GM18519 (cell line): ENCODE measurements around the gene RIMS4.

Experiments
- ATAC-seq: cut with Tn5 transposase; IDR thresholded peaks from one replicate; pipeline ENCODE4 v1.9.1; 2021; ENCODE audit warnings: mild to moderate bottlenecking, moderate library complexity; ENCODE audit not compliant: unreplicated experiment, low FRiP score

The RIMS4 gene

DNA sequence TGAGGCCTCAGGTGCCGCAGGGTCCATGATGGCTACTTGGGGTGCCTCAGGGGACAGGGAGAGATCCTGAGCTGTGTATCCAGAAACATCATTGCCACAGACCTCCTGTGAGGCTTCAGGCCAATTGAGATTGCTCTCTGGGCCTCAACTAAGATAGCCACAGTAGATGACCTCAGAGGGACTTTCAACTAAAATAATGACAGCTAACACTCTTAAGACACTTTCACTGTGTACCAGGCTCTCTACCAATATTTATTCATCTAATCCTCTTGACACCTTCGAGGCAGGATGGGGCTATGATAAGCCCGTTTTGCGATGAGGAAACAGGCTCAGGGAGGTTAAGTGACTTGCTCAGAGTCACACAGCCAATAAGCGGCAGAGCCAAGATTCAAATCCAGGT is 10.7 kb downstream of the RIMS4 start:
- no peak for ATAC-seq

DNA sequence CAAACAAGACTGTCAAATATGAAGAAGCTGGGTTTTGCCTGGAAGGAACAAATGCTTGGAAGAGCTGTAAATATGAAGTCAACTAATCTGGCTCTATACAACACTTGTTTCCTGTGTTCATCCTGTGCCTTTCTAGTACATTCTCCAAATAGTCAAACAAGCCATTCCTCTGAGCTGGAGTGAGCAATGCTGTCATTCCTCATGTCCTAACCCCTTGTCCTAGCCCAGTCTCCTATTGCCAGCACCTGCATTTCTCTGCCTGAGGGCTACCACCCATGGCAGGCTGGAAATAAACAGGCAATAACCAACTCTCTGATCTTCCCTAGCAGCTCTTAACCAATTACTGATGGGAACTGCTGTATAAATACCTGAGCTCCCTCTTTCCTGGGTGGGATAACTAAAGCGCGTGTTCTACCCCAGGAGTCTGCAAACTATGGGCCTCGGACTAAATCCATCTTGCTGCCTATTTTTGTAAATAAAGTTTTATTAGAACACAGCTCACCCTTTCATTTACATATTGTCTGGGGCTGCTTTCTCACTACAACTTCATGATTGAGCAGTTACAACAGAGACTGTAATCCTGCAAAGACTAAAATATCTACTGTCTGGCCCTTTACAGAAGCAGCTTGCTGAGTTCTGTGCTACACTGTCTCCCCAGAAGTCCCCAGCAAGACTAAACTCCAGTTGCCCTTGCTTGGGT is 13.4 kb downstream of the RIMS4 start:
- ATAC-seq, result no peak

DNA sequence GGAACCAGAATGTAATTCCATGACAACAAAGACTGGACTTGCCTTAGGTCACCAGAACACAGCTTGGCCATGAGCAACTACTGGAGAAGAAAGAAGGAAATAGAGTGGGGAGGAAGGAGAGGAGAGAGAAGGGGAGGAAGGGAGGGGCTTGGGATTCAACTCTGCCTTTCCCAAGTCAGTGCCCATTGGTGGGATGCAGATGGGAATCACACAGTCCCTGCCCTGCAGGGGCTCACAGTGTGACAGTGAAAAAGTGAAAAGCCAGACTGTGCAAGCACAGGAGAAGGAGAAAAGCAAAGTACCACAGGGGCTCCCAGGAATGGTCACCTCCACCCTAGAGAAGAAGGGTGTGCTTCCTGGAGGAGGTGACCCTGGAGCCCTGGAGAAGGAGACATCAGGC is 14.0 kb downstream of the RIMS4 start:
- no peak for ATAC-seq

DNA sequence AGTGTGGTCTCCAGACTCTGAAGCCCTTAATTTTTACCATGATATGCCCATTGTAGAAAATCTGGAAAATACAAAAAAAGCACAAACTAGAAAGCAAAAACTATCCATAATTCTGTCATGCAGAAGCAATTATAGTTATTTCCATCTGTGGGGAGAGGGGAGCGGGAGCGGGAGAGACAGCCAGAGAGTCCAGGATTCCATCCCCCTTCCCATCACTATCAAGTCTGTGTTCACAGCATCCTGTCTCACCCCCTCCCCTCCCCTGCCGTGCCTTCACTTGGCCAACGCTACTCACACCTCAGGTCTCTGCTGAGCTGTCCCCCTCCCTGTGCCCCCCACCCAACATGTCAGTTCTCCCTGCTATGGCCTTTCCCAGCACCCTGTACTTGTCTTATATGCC is 14.5 kb downstream of the RIMS4 start:
- no peak for ATAC-seq

DNA sequence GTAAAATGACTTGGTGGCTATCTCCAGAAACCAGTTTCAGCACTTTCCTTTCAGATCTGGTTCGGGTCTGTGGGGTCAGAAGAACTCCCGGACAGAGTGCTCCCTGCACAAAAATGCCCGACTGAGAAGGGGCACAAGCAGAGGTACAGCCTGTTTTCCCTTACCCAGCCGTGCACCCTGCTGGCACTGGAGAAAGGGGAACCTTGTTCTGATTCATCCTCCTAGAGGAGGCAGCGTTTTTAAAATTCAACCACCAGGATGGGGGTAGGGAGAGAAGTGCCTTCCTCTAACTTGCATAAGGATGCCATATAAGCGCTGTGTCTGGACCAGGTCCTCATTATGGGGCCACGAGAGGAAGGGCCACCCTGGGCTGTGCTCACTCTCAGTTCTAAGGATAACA is 17.6 kb downstream of the RIMS4 start:
- ATAC-seq, result no peak

DNA sequence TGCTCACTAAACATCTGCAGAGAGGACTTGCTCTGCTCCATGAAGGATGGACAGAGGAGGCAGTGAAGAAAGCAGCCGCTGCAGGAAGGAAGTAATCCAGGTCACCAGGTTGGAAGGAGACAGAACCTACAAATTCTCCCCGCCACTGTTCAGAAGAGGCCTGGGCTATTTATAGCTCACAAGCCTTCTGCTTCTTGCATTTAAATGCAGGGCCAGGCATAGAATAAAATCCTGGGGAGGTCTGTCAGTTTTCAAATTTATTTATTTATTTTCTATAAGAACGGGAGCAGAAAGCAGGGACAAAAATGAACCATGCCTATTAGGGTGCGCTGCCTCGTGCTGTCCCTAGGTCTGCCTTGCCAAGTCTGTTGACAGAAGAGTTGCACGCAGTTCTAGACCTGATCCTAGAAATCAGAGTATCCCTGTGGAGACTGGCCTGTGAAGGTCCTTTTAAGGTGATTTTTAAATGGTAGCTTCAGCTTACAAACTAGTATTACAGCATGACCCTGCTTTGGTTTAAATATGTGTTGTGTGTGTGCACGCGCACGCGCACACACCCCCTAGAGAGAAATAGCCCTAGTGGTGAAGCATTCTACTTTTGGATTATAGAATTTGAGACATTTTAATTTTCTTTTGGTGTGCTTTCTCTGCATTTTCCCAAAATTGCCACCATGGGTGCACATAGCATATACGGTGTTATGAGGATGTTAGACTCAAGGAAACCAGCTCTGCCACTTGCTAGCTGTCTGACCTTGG is 19.5 kb downstream of the RIMS4 start:
- ATAC-seq, result no peak

DNA sequence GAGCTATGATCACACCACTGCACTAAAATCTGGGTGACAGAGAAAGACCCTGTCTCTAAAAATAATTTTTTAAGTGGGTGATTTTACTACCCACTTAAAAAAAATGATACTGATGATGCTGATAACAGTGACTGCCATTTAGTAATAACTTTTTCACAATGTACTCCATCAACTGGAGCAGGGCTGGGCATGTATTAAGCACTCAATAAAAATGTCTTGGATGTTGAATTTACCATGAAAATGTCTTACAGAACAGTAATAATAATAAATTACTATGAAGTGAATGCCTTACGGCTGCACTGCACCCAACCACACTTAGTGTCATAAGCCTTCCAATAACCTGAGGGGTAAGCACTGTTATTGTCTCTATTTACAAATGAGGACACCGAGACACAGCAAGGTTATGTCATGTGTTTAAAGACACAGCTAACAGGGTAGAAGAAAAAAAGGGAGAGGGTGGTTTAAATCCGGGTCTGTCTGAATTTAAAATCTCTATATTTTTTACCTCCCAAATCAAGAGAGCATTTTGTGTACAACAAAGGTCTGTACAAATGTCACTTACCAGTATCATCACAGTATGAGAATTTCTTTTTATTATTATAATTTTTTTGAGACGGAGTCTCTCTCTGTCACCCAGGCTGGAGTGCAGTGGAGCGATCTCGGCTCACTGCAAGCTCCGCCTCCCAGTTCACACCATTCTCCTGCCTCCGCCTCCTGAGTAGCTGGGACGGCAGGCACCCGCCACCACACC is 21.5 kb downstream of the RIMS4 start:
- ATAC-seq, result no peak

DNA sequence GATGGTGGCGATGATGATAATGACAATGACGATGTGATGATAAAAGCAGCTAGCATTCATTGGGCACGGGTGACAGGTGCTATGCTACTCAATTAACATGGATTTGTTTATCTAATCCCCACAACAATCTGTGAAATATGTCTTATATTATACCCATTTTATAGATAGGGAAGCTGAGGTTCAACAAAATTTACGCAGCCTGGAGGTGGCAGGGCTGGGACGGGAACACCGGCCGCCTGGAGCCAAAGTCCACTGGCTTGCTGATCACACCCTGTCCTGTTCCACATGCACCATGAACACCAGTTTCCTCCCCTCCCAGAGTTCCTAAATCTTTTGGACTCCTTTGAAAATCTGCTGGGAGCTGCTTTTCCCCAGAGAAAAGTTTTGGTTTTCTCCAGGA is 23.0 kb downstream of the RIMS4 start:
- ATAC-seq, result no peak

- no peak for ATAC-seq
Observed at GRCh38 chr20:44785768-44786167, 24.6 kb downstream of the RIMS4 start.

DNA sequence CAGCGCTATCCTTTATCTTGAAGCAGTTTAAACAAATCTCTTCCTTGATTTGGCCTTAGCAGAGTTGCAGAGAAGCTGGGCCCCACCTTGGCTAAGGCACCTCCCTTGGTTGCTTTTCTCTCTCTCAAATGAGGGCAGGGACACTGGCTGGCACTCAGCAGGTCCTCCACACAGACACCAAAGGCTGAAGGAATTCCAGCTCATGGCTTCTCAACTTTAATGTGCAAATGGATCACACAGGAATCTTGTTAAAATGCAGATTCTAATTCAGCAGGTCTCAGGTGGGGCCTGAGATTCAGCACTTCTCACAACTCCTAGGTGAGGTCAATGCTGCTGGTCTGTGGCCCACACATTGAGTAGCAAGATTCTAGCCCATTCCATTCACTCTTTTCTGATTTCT is 25.7 kb downstream of the RIMS4 start:
- no peak for ATAC-seq

DNA sequence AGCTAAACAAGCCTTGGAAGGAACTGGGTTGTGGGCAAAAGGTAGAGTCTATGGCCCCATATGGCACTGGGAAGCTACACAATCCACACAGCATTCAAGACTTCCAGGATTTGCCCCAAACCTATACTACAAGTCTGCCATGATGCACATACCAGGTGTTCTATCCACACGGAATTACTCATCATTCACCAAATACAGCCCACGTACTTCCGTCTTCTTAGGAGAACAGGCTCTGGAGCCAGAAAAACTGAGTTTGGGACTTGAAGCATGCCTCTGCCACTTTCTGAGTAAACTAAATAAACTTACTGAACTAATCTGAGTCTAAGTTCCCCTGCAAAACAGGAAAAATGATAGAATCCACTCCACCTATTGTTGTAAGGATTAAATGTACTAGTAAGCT is 28.6 kb downstream of the RIMS4 start:
- no peak for ATAC-seq

- no peak for ATAC-seq
Observed at GRCh38 chr20:44781118-44781517, 29.2 kb downstream of the RIMS4 start.

DNA sequence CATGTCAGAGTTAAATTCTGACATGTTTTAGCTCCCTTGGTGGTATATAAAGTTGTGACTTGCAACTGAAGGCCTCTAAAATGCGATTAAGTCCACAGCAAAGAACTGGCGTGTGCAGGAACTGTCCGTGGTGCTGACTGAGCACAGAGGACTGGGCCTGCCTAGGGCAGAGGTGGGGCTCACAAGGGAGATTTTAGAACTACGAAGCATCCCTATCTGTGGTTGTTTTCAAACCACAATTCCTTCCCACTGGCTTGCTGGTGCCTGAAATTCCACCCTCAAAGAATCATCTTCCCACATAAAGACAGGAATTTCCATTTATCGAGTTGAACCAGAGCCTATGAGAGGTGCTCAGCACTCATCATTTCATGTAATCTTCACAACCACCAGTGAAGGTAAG is 30.1 kb downstream of the RIMS4 start:
- no peak for ATAC-seq

GRCh38 chr20:44776980-44777379 is 33.4 kb downstream of the RIMS4 start:
- ATAC-seq, result no peak

GRCh38 chr20:44773070-44773829 is 37.1 kb downstream of the RIMS4 start:
- ATAC-seq, result no peak

DNA sequence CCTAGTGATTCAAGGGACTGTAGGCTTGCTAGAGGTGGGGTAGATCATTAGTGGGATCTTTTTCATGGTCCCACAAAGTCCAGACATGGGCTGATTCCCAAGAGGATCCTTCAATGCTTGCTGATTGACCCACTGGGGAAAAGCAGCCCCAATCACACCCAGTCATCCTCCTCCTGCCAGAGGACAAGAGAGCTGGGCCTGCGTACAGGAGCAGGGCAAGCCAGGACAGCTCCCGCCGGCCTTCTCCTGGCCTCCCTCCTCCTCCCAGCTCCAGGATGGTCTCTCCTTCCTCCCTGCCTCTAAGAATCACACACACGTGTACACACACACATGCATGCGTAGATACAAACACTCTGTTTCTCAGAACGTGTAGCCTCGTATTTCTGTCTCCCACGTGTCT is 37.7 kb downstream of the RIMS4 start:
- ATAC-seq, result no peak

GRCh38 chr20:44771172-44771535 is 39.2 kb downstream of the RIMS4 start:
- ATAC-seq, result no peak

DNA sequence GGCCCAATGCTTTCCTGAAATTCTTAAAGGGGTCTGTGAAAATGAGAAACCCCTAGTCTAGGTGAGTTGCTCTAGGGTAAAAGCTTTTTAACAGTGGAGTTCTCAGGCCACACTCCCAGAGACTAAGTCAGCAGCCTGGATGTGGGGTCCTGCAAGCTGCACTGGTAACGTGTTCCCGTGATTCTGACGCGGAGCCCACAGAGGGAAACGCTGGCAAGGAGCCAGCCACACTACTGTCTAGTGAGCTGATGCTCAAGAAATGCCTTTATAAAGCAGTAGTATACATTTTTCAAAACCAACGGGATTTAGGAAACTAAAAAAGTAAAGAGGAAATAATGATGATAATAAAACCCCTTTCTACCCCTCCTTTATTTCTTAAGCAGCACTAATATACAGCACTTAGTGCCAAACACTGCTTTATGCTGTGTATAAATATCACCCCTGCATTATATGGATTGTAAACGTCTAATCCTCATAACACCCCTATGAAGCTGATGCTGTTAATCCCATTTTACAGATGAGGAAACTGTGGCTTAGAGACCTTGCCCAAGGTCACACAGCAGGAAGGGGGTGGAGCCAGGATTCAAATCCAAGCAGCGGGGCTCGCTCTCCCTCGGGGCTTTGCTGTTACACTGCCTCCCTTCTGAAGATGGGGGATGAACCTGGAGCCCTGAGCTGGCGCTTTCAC is 39.7 kb downstream of the RIMS4 start:
- no peak for ATAC-seq

- ATAC-seq, result no peak
Observed at GRCh38 chr20:44769481-44769863, 40.9 kb downstream of the RIMS4 start.

DNA sequence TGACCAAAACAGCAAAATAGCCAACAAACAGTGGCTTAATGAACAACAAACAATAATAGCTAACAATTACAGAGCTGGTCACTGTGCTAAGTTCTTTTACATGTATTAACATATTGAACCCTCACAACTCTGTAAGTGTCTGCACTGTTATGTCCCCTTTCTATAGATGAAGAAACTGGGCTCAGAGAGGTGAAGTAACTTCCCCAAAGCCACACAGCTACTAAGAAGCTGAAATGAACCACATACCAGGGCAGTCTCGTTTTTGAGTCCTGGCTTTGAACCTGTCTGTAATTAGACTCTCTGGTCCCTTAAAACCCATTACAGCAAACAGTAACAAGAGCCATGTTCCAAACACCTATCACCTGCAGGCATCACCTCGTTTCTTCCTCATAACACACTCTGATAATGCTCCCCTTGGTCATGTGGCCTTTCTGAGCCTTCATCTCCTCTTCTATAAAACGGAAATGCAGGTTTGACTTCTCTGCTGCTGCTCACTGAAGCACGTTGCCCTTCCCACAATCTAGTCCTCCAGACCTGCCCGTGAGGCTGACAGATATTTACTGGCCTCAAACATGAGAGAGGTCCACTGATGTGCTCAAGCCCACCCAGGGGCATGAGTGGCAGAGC is 41.4 kb downstream of the RIMS4 start:
- no peak for ATAC-seq
